Measurements from ENCODE around the gene ILDR2. TPM values are rescaled to one million over a fixed set of nuclear protein-coding genes. Genes with fewer than 3 reads are reported as not detected.

Gene ILDR2
- total RNA-seq, 4 donors from 2014 or later: 5.3 to 13.7 (median 9.4) TPM

DNA sequence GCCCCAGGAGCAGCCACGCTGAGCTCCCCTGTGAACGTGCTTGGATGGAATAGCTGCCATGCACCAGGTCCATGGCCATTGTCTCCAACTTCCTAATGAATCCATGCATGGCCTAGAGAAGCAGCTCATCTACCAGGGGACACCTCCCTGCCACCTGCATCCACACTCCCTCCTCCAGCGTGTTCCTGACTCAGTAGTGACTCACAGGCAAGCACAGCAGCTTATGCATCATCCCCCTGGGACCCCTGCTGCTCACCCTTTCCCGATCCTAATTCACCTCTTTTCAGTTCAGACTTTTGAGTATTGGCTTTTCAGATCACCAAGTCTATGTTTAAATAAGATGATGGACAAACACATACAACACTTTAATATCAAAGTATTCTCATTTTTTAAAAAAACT, 59.4 kb downstream of the ILDR2 start:
- 87% methylated on average over 4 of the region's 4 CpGs for WGBS
- intact Hi-C loops (cut with DNase I): no loop called here
- Histone ChIP-seq H3K4me1 (peaks cover 0 to 12% (median 10%) of the 10 kb centered on the region in 4 donors), H3K4me3 (no peak overlapping the region), H3K27me3 (peaks cover 0 to 8% (median 0%) of the 10 kb centered on the region in 4 donors), H3K36me3 (peaks cover 0 to 12% (median 0%) of the 10 kb centered on the region in 4 donors), H3K27ac (replicated peaks in 1 of 4) (no peak overlapping the region), H3K9me3 (no peaks in the 10 kb centered on the region)
- TF ChIP-seq POLR2A (IDR thresholded peaks at IDR 0.05; ENCODE audit: low read depth): no peak
- no peak for TF ChIP-seq EP300 (IDR thresholded peaks at IDR 0.05)
- no peak for TF ChIP-seq POLR2AphosphoS5 (IDR thresholded peaks at IDR 0.05)
- TF ChIP-seq, protein P1, sequence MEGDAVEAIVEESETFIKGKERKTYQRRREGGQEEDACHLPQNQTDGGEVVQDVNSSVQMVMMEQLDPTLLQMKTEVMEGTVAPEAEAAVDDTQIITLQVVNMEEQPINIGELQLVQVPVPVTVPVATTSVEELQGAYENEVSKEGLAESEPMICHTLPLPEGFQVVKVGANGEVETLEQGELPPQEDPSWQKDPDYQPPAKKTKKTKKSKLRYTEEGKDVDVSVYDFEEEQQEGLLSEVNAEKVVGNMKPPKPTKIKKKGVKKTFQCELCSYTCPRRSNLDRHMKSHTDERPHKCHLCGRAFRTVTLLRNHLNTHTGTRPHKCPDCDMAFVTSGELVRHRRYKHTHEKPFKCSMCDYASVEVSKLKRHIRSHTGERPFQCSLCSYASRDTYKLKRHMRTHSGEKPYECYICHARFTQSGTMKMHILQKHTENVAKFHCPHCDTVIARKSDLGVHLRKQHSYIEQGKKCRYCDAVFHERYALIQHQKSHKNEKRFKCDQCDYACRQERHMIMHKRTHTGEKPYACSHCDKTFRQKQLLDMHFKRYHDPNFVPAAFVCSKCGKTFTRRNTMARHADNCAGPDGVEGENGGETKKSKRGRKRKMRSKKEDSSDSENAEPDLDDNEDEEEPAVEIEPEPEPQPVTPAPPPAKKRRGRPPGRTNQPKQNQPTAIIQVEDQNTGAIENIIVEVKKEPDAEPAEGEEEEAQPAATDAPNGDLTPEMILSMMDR (IDR thresholded peaks at IDR 0.05): no peak
- no peak for DNase-seq (ENCODE audit: extremely low spot score)

DNA sequence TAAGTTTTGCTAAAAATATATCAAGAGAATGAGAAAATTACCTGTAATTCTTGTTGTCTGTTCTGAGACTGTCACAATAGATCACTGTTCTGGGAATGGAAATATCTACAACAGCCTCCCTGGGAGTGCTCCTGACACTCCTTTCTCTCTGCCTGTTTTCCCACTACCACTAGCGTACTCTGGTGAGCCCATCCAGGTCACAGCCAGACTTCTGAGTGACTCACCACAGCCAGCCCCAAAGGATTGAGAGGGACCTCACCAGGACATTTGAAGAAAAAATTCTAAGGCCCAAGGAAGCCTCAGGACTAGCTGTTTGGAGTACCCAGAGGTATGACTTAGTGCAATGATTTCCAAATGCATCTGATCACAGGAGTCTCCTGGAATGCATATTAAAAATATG, 60.3 kb downstream of the ILDR2 start:
- TF ChIP-seq, protein P1 (IDR thresholded peaks at IDR 0.05): no peak
- no peak for TF ChIP-seq POLR2A (IDR thresholded peaks at IDR 0.05; ENCODE audit: low read depth)
- no peak for TF ChIP-seq EP300 (IDR thresholded peaks at IDR 0.05)
- no peak for TF ChIP-seq POLR2AphosphoS5 (IDR thresholded peaks at IDR 0.05)
- Histone ChIP-seq H3K27me3 (no peaks in the 10 kb centered on the region), H3K4me3 (no peak overlapping the region), H3K27ac (replicated peaks in 1 of 4) (no peak overlapping the region), H3K36me3 (peaks cover 0 to 12% (median 0%) of the 10 kb centered on the region in 4 donors), H3K4me1 (peaks cover 0 to 3% (median under 1%) of the 10 kb centered on the region in 4 donors), H3K9me3 (no peaks in the 10 kb centered on the region)
- 100% methylated on average over 1 of the region's 1 CpG for WGBS
- intact Hi-C loops (cut with DNase I): no loop called here
- no peak for DNase-seq (ENCODE audit: extremely low spot score)

GRCh38 chr1:166914111-166914510, 61.2 kb downstream of the ILDR2 start:
- TF ChIP-seq POLR2AphosphoS5 (IDR thresholded peaks at IDR 0.05) (no peak), POLR2A (IDR thresholded peaks at IDR 0.05; ENCODE audit: low read depth) (no peak), EP300 (IDR thresholded peaks at IDR 0.05) (no peak)
- TF ChIP-seq, protein P1 (IDR thresholded peaks at IDR 0.05): no peak
- intact Hi-C loops (cut with DNase I): no loop called here
- WGBS: 81% methylated on average over 3 of the region's 3 CpGs
- Histone ChIP-seq H3K27me3 (no peaks in the 10 kb centered on the region), H3K4me1 (no peaks in the 10 kb centered on the region), H3K9me3 (no peaks in the 10 kb centered on the region), H3K27ac (replicated peaks in 1 of 4) (no peak overlapping the region), H3K4me3 (no peak overlapping the region), H3K36me3 (peaks cover 0 to 12% (median 0%) of the 10 kb centered on the region in 4 donors)
- DNase-seq (ENCODE audit: extremely low spot score): no peak

DNA sequence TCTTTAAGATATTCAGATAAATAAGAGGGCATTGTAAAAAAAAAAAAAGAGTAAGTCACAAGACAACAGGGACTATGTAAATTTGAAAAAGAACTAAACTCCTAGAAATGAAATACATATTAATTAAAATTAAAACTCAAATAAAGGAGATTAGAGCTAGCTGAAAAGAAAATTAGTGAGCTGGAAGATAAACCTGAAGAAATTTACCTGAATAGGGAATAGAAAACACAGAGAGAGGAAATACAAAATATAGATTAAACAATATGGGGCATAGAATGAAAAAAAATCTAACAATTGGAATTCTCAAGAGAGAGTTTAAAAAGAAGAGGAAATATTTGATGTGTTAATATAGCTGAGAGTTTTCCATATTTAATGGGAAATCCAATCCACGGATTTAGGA, 63.7 kb downstream of the ILDR2 start:
- H3K4me1 ChIP-seq: no peaks in the 10 kb centered on the region
- DNase-seq (ENCODE audit: extremely low spot score): no peak
- no peak overlapping the region for H3K27ac ChIP-seq (replicated peaks in 1 of 4)
- H3K36me3 ChIP-seq: no peaks in the 10 kb centered on the region
- H3K4me3 ChIP-seq: no peak overlapping the region
- no peaks in the 10 kb centered on the region for H3K27me3 ChIP-seq
- intact Hi-C loops (cut with DNase I): loop anchor here (2.0 kb wide), 1 partner anchor 147 kb away; no protein-coding TSS in a partner anchor
- no peaks in the 10 kb centered on the region for H3K9me3 ChIP-seq
- WGBS: 90% methylated on average over 1 of the region's 1 CpG
- TF ChIP-seq, protein P1 (IDR thresholded peaks at IDR 0.05): no peak
- TF ChIP-seq EP300 (IDR thresholded peaks at IDR 0.05) (no peak), POLR2AphosphoS5 (IDR thresholded peaks at IDR 0.05) (no peak), POLR2A (IDR thresholded peaks at IDR 0.05; ENCODE audit: low read depth) (no peak)

Data from esophagus muscularis mucosa (tissue), 4 donors.